HUES6 (cell line): Measurements from ENCODE around the gene MZF1.
"Not testable (repeated sequence)": the region's sequence is repeated elsewhere in the genome, so short reads cannot be mapped to it uniquely, and the experiment has no call there.

ENCODE experiments used
- H3K27ac ChIP-seq: 2 replicates; pipeline ENCODE4 v1.7.0; 2013; ENCODE audit warnings: low read depth, mild to moderate bottlenecking, low read length, inconsistent platforms
- H3K27me3 ChIP-seq: 2 replicates; pipeline ENCODE4 v1.6.1; 2013; ENCODE audit warnings: low read length; ENCODE audit not compliant: control insufficient read depth, insufficient read depth
- H3K36me3 ChIP-seq: 2 replicates; pipeline ENCODE4 v1.6.1; 2013; ENCODE audit warnings: low read length; ENCODE audit not compliant: control insufficient read depth, insufficient read depth
- H3K4me1 ChIP-seq: 2 replicates; pipeline ENCODE4 v1.6.1; 2013; ENCODE audit warnings: low read length; ENCODE audit not compliant: control insufficient read depth, insufficient read depth
- H3K4me3 ChIP-seq: 2 replicates; pipeline ENCODE4 v1.5.1; 2013; ENCODE audit warnings: low read depth, low read length
- H3K9ac ChIP-seq: one replicate; pipeline ENCODE4 v1.6.1; 2013; ENCODE audit warnings: mild to moderate bottlenecking, low read length
- H3K9me3 ChIP-seq: 2 replicates; pipeline ENCODE4 v1.6.1; 2013; ENCODE audit warnings: low read depth, low read length; ENCODE audit not compliant: control insufficient read depth, insufficient read depth

Gene MZF1

GRCh38 chr19:58572818-58573657 is at the start of gene MZF1:
TSS of gene MZF1 (minus strand) at chr19:58573335. CDS start at chr19:58571389, 1,946 bp downstream.
- Histone ChIP-seq H3K36me3 (peaks cover 13% of the 10 kb centered on the region), H3K4me3 (peak within 1 kb of the TSS; percentile 76), H3K9me3 (no peaks in the 10 kb centered on the region), H3K4me1 (peaks cover 8% of the 10 kb centered on the region; the same call in 1 of the 2 replicates), H3K27ac (peak within 1 kb of the TSS; percentile 77), H3K9ac (peak within 1 kb of the TSS; percentile 91), H3K27me3 (no peaks in the 10 kb centered on the region)

- H3K9ac ChIP-seq: not testable (repeated sequence)
Measured at GRCh38 chr19:58607213-58607612, 34.1 kb upstream of the MZF1 start.

GRCh38 chr19:58606251-58606896 is 33.2 kb upstream of the MZF1 start:
- not testable (repeated sequence) for H3K9ac ChIP-seq, H3K9me3 ChIP-seq, H3K27me3 ChIP-seq, H3K4me1 ChIP-seq, H3K36me3 ChIP-seq, H3K27ac ChIP-seq, H3K4me3 ChIP-seq

More at GRCh38 chr19:58607213-58607612, 34.1 kb upstream of the MZF1 start:
- not testable (repeated sequence) for H3K27ac ChIP-seq, H3K9me3 ChIP-seq, H3K4me3 ChIP-seq, H3K4me1 ChIP-seq, H3K36me3 ChIP-seq, H3K27me3 ChIP-seq

- Histone ChIP-seq H3K9me3 (no peaks in the 10 kb centered on the region), H3K36me3 (peaks cover 20% of the 10 kb centered on the region), H3K4me1 (no peaks in the 10 kb centered on the region), H3K27ac (no peak overlapping the region), H3K4me3 (no peak overlapping the region), H3K9ac (no peak overlapping the region), H3K27me3 (no peaks in the 10 kb centered on the region)
Measured at GRCh38 chr19:58586133-58586765, 13.1 kb upstream of the MZF1 start.

GRCh38 chr19:58585442-58586132 is 12.5 kb upstream of the MZF1 start:
- Histone ChIP-seq H3K27me3 (no peaks in the 10 kb centered on the region), H3K27ac (no peak overlapping the region), H3K36me3 (peaks cover 20% of the 10 kb centered on the region), H3K4me1 (peaks cover 3% of the 10 kb centered on the region), H3K9ac (no peak overlapping the region), H3K9me3 (no peaks in the 10 kb centered on the region), H3K4me3 (no peak overlapping the region)

- Histone ChIP-seq H3K9me3 (no peaks in the 10 kb centered on the region), H3K27ac (no peak overlapping the region), H3K4me1 (peaks cover 3% of the 10 kb centered on the region), H3K27me3 (no peaks in the 10 kb centered on the region), H3K9ac (no peak overlapping the region), H3K36me3 (peaks cover 20% of the 10 kb centered on the region), H3K4me3 (no peak overlapping the region)
Measured at GRCh38 chr19:58584498-58585441, 11.6 kb upstream of the MZF1 start.

GRCh38 chr19:58582985-58583384 is 9.8 kb upstream of the MZF1 start:
- no peak overlapping the region for H3K9ac ChIP-seq
- H3K27me3 ChIP-seq: no peaks in the 10 kb centered on the region
- H3K27ac ChIP-seq: no peak overlapping the region
- no peak overlapping the region for H3K4me3 ChIP-seq
- peaks cover 20% of the 10 kb centered on the region for H3K36me3 ChIP-seq
- peaks cover 3% of the 10 kb centered on the region for H3K4me1 ChIP-seq
- H3K9me3 ChIP-seq: no peaks in the 10 kb centered on the region

GRCh38 chr19:58581227-58582141 is 8.3 kb upstream of the MZF1 start:
- H3K4me1 ChIP-seq: peaks cover 3% of the 10 kb centered on the region
- no peak overlapping the region for H3K9ac ChIP-seq
- no peaks in the 10 kb centered on the region for H3K9me3 ChIP-seq
- H3K4me3 ChIP-seq: no peak overlapping the region
- no peak overlapping the region for H3K27ac ChIP-seq
- no peaks in the 10 kb centered on the region for H3K27me3 ChIP-seq
- peaks cover 20% of the 10 kb centered on the region for H3K36me3 ChIP-seq

- Histone ChIP-seq H3K9ac (no peak overlapping the region), H3K27me3 (no peaks in the 10 kb centered on the region), H3K4me1 (peaks cover 3% of the 10 kb centered on the region), H3K4me3 (no peak overlapping the region), H3K9me3 (no peaks in the 10 kb centered on the region), H3K27ac (no peak overlapping the region), H3K36me3 (peaks cover 20% of the 10 kb centered on the region)
Measured at GRCh38 chr19:58579473-58580142, 6.5 kb upstream of the MZF1 start.
